HG03558 (cell line): ENCODE results near the gene ZNF746.

Experiments
- ATAC-seq: cut with Tn5 transposase; IDR thresholded peaks from one replicate; pipeline ENCODE4 v1.9.1; 2021; ENCODE audit warnings: moderate number of reproducible peaks; ENCODE audit not compliant: unreplicated experiment; ENCODE audit errors: extremely low read depth

ZNF746 gene

DNA sequence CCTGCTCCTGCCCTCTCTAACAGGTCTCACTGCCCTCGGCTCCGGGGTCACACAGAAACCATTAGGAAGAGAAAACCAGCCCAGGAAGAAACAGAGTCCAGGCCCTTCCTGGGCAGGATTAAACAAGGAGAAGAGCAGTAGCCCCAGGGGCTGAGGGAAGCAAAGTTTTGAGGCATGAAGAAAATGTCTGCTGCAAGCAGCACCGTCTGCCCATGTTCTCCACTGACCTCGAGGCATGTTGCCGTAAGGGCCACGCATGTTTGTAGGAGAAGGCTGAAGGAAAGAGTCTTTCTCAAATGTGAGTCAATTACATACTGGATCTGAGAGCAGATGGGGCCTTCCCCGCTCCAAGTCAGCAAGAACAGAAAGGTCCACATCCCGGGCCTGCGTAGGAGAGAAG, 4.2 kb downstream of the ZNF746 start:
- no peak for ATAC-seq

DNA sequence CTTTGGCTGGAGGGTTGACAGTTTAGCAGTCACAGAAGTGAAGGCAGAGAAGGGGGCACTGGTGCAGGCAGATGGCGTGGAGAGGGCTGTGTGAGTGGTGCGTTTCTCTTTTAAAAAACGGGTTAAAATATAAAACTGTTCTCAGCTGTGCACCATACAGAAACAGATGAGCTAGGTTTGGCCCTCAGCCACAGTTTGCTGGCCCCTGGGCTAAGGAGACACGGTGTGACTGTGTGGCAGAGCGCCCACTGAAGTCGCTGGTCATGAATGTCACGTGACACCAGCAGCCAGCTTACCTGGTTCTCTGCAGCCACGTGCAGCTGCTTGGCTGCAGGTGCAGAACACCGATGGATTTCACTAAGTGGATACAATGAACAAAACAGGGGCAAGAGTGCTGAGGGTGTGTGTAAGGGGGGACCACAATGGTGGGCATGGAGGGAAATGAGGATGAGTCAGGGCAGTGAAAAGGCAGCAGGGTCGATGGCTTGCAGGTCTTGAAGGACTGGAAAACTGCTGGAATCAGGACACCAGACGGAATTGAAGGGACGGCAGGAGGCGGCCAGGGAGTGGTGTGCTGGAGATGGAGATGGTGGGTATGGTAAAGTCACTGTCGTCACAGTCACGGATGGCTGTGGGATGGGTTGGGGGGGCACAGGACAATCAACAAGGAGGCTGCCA, 7.4 kb downstream of the ZNF746 start:
- ATAC-seq, result no peak

DNA sequence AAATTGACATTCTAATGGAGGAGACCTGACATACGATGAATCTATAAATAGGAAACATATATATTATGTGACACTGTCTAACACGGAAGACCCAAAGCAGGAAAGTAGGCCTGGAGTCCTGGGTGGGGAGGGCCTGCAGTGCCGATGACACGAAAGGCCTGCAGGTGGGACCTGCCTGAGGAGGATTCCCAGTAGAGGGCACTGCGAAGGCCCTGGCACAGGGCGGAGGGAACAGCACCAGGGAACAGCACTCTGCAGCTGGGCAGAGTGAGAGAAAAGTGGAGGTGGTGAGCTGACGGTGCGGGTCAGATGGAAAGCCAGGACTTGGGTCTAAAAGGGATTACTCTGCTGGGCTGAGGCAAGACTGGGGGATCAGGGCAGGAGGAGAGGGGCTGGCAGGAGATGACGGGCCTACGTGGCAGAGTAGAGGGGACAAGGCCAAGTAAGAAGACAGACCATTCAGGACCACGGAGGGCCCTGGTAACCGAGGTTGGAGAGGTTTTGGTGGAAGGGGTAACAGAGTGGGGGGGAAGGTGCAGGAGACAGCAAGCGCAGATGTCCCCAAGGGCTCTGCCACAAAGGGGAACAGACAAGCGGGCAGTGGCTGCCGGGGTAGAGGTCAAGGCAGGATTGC, 8.1 kb downstream of the ZNF746 start:
- ATAC-seq, result no peak

DNA sequence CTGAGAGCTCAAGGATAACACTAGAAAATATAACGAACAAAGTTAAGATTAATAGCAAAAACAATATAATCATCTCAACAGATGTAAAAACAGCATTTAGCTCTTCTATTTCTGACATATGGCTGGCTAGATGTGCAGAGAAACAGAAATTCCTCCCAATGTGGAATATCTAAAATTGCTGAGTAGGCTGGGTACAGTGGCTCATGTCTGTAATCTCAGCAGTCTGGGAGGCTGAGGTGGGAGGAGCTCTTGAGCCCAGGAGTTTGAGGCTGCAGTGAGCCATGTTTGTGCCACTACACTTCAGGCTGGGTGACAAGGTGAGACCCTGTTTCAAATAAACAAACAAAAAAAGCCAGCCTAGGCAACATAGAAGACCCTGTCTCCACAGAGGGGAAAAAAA, 18.0 kb downstream of the ZNF746 start:
- ATAC-seq, result no peak

DNA sequence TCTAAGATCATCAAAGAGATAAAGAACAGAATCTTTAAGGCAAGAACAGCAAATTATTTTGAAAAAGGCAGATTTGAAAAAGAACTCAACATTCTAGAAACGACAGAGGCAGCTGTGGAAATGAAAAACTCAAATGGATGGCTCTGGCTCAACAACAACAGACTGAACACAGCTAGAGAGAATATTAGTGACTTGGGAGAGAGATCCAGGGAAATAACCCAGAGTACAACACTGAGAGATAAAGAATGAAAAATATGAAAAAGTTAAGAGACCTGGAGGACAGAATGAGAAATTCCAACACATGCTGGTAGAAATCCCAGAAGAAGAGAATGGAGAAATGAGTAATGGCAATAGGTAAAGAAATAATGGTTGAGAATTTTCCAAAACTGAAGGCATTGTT, 18.9 kb downstream of the ZNF746 start:
- no peak for ATAC-seq

DNA sequence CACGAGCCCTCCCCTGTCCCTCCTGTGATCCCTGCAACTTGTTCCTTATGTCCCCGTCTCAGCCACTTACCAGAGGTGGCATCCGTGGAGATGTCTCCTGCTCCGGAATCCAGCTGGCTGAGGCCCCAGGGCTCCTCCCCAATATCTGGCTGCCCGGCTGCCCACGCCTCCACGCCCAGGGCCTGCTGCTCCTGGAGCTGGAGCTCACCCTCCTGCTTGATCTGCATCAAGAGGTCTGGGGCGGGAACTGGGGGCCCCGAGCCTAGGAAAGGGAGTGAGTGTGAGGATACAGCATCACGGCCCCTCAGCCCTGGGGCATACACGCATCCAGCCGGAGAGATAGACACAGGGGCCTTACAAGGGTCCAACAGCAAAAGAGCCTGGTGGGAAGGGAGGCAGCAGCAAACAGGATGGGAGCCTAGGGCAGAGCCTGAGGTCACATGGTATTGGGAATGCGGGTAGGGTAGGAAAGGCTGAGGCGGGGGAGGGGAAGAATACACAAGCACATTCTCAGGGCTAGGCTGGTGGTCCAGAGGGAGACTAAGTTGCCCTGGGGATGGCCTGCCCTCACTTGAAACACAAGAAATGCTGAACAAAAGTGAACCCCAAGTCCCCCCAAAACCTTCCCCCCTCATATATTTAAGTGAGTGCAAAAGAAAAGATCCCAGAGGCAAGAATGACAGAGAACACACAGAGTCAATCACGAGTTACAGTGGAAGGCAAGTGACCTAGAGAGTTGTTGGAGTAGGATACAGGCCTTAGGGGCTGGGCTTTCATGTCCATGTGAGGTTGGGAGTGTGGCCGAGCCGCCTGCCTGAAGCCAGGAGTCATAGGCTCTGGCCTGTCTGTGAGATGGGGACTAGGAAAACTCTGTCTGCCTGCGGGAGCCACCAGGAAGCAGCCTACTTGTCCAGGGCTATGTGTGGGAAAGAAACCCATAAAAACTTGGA, 19.8 kb downstream of the ZNF746 start:
- ATAC-seq, result no peak

DNA sequence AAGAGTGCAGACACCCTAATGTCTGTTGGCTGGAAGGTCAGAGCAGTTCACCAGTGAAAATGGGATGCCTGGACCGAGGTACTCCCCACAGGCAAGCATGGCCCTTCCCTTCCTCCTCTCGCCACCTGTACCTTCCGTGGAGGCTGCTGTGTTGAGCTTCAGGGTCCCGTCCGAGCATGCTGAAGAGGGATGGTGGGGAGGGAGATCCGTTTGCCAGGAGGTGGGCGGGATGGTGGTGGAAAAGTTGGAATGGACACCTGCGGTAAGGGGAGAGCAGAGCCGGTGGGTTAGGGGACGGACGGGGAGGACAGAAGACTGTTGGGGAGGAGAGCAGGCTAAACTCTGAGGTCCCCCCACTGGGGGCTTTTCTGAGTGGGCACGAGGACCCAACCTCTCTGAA, 20.8 kb downstream of the ZNF746 start:
- ATAC-seq, result no peak

DNA sequence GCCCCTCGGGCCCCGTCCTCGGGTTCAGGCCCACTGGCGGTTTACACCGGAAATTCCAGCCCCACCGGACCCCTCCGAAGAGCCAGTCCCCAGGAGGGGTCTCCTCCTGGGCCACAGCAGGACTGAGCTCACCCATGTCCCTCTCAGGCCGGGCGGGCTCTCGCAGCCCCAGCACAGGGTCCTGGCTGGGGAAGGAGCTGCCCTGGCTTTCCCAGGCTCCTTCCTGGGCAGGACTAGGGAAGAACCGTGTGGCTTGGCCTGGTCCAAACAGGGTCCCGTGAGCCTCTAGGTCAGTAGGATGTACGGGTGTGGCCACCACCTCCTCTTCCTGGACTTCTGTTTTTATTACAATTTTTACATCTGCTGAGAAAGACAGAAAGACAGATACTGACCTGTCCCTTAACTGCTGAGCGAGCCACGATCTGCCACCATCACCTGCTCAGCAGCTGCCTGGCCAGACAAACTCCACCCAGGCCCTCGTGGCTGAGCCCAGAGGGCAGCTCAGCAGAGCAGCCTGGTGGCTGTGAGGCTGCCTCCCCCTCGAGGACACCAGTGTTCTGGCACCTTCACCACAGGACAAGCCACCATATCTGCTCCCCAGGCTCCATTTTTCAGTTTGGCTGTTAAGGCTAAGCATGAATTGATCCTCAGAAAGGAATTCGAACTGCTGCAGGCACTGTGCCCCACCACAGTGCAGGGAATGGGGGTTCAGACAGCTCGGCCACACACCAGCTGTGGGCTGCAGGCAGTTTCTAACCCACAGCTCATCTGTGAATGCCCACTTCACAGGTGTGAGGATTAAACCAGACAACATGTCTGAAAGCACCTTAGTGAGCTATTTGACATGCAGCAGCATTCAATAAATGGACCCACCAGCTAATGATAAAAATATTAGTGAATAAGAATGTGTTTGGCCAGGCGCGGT, 22.2 kb downstream of the ZNF746 start:
- ATAC-seq, result no peak

DNA sequence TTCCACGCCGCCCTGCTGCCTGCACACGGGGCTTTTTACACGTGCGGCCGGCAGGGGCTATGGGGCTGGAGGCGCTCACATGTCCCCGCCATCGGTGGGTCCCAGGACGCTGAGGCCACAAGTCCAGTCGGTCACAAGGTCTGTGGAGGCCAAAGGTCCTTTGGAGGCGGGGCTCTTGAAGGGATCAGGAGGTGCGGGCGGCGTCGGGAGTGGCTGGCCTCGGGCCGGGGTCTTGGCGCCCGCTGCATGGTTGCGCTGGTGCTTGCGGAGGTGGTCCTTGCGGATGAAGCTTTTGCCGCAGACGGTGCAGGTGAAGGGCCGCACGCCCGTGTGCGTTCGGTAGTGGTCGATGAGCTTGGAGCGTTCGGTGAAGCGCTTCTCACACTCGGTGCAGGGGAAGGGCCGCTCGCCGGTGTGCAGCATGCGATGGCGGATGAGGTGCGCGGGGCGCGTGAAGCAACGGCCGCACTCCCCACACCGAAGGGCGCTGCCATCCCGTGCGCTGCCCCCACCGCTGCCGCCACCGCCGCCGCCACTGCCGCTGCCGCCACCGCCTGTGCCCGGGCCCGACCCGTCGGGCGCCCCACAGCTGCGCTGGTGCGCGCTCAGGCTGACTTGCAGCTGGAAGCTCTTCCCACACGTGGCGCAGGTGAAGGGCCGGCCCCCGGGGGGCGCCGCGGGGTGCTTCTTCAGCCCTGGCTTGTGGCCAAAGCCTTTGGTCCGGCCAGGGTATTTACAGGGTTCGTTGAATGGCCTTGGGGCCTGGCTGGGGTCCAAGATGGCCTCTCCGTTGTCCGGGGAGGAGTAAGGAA, 23.1 kb downstream of the ZNF746 start:
- ATAC-seq, result no peak

DNA sequence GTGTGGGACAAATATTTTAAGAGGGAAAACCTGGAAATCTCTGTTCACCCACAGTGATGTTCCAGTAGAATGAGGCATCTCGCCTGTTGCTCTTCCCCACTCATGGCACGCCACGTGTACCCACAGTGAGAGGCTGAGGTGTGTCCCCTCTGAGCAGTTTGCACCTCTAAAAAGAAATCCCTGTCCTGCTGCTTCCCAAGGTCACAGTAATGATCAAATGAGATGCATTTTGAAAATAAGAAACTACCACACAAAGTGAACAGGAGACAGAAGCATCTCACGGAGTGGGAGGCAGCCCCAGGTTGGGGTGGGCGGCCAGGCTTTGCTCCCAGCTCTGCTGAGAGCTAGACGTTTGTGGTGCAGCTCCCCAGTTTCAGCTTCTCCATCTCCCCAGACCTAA, 24.4 kb downstream of the ZNF746 start:
- no peak for ATAC-seq

DNA sequence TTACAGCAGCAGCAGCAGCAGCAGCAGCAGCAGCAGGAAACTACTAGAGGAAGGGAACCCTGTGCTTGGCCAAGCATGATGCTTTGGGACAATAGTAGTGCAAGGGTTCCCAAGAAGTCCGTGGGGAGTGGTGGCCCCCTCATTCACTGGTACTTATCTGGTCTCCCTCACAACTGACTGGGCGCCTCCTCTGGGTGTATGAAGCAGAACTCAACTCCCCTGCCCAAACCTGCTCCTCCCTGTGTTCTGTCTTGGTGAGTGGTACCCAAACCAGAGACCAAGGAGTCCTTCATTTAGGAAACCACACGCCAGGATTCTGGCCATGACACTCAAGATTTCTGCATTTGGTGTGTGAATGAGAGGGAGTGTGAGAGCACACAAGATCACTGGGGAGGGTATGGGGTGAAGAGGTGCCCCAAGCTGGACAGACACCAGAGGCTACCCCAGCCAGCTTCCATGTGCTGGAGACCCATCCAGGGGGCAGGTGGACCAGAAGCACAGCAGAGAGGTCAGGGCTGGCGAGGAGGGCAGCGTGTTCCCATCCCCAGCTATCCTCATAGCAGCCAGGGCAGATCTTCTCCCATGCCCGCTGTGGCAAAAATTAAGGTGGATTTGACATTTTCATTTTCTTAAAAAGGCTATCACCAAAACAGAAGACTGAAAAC, 26.2 kb downstream of the ZNF746 start:
- ATAC-seq, result no peak

DNA sequence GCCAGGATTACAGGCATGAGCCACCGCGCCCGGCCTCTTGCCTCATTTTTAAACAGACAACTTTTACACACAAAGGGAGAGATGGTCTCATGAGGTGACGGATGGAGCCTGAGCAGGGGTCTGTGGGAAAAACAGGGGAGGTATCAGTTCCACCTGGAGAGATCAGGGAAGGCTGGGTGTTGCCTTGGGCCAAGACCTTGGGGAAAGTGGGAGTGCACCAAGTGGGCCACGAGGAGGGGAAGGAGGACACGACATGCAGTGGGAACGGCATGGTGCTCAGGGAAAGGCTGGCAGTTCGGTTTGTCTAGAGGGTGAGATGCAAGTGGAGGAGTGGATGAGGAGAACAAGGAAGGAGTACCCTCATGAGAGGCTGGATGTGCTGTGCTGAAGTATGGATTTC, 27.8 kb downstream of the ZNF746 start:
- ATAC-seq, result no peak

DNA sequence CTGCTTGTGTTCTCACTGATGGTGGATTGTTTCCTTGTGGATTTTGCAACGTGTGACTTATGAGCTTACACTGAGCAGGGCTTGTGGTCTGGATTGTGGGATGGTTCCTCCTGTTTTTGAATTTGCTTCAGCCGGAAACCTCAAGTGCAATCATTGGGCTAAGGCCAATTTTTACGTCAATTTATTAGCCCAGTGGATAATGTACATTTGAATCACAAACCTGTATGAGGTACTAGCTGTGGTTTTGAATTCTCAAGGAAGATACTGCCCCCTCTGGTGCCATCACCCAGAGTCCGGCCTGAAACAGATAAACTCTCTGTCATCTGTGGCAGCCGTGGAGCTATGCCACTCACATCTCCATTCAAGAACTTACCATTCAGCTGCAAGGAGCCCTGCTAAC, 29.4 kb downstream of the ZNF746 start:
- no peak for ATAC-seq

DNA sequence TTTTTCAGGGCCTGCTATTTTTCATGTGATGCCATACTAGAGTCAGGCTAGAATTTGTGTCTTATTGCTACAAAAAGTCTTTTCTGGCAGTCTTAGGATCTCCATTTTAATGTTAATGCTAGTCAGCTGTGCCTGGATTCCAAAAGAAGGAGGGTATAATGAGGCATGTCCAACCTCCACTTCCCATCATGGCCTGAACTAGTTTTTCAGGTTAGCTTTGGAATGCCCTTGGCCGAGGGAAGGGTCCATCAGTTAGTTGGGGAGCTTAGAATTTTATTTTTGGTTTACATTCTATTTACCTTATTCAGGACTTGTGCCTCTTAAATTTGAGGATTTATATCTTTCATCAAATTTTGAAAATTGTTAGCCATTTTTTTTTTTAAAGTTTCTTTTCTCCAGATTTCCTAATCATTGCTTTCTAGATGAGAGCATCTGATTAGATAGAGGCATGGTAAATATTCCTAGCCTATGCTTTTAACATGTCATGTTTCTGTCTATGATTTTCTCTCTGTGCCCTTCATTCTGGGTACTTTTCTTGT, 30.2 kb downstream of the ZNF746 start:
- no peak for ATAC-seq

DNA sequence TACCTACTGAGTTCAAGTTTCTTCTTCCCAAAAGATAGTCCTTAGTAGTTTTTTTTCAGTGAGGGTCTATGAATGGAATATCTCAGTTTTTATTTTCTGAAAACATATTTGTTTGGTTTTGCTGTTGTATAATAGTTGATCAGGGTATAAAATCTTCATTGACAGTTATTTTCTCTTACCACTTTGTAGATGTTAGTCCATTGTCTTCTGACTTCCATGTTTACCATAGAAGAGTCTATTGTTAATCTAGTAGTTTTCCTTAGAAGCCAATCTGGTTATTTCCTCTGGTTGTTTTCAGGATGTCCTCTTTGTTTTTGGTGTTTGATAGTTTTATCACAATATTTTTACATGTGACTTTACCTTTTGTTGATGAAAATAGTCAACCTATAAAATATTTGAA, 31.2 kb downstream of the ZNF746 start:
- no peak for ATAC-seq

DNA sequence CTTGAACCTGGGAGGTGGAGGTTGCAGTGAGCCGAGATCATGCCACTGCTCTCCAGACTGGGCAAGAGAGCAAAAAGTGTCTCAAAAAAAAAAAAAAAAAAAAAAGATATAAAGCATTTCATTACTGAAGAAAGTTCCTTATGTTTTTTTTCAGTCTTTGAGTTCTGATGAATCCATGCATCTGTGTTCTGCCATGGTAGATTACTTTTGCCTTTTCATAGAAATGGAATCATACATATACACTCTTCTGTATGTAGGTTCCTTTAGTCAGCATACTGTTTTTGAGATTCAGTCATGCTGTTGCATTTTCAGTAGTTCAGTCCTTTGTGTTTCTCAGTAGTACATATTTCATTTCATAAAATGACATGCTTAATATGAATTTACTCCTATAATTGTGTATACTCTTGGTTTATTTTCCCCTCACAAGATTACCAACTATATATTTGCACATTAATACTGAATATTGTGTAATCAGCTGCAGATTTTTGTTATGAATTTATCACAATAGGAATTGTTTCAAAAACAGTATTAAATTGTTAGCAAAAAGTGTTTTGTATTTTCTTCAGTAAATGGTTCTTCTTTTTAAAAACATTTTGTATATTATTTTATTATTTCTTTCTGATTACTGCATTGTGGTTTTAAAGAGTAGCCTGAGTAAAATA, 34.0 kb downstream of the ZNF746 start:
- ATAC-seq, result no peak

DNA sequence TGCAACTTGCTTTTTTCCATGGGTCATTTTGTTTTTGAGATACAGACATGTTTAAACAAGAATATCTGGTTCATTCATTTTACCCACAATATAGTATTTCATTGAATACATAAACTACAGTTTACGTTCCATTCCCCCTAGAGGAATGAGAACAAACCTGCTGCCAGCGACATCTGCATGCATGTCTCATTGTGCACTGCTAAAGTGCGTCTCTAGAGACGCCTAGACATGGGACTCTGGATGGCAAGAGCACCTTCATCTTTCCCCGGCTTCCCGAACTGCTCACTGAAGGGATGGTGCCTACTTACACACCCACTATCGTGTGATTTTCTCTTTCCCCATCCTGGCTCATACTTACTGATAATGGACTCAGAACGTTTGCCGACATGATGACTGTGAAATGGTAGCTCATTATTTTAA, 35.5 kb downstream of the ZNF746 start:
- no peak for ATAC-seq
